OCI-M2 (cell line): ENCODE data around the gene MRI1.
"Not testable (repeated sequence)": the region's sequence is repeated elsewhere in the genome, so short reads cannot be mapped to it uniquely, and the experiment has no call there.

Experiments used
- DNase-seq: peaks from one replicate; lab custom pipeline; 2025; ENCODE audit not compliant: unreplicated experiment; lab: John Stamatoyannopoulos, UW

The MRI1 gene

GRCh38 chr19:13793317-13793716 lies 29.0 kb downstream of the MRI1 start:
- DNase-seq = not testable (repeated sequence)

GRCh38 chr19:13794398-13794756 lies 30.1 kb downstream of the MRI1 start:
- DNase-seq = peak; percentile 83

GRCh38 chr19:13794757-13795589 lies 30.7 kb downstream of the MRI1 start, which contains the start of gene ZSWIM4:
ZSWIM4 (plus strand) TSS chr19:13795443; CDS start chr19:13795649, 206 bp downstream.
- DNase-seq = peak; percentile 100

GRCh38 chr19:13795595-13796300 lies 31.4 kb downstream of the MRI1 start:
- DNase-seq = no peak

- DNase-seq = no peak
Measured at GRCh38 chr19:13796301-13797057, 32.2 kb downstream of the MRI1 start.

GRCh38 chr19:13797058-13797440 lies 32.7 kb downstream of the MRI1 start:
- DNase-seq = no peak

- DNase-seq = no peak
Measured at GRCh38 chr19:13797870-13798269, 33.5 kb downstream of the MRI1 start.

GRCh38 chr19:13799669-13800068 lies 35.3 kb downstream of the MRI1 start:
- no peak for DNase-seq

GRCh38 chr19:13803038-13803437 lies 38.7 kb downstream of the MRI1 start:
- no peak for DNase-seq

- no peak for DNase-seq
Measured at GRCh38 chr19:13804830-13805683, 40.7 kb downstream of the MRI1 start.

- DNase-seq = no peak
Measured at GRCh38 chr19:13806728-13807127, 42.4 kb downstream of the MRI1 start.

- DNase-seq = no peak
Measured at GRCh38 chr19:13807421-13808021, 43.2 kb downstream of the MRI1 start.

- no peak for DNase-seq
Measured at GRCh38 chr19:13808856-13809255, 44.5 kb downstream of the MRI1 start.

GRCh38 chr19:13812544-13812943 lies 48.2 kb downstream of the MRI1 start:
- no peak for DNase-seq

- no peak for DNase-seq
Measured at GRCh38 chr19:13813147-13813546, 48.8 kb downstream of the MRI1 start.

- no peak for DNase-seq
Measured at GRCh38 chr19:13814550-13814949, 50.2 kb downstream of the MRI1 start.

GRCh38 chr19:13817018-13817614 lies 52.8 kb downstream of the MRI1 start:
- DNase-seq = no peak

- DNase-seq = no peak
Measured at GRCh38 chr19:13817615-13818371, 53.5 kb downstream of the MRI1 start.

- DNase-seq = no peak
Measured at GRCh38 chr19:13819238-13819637, 54.9 kb downstream of the MRI1 start.
